ENCODE measurements around the gene CSNK2B. TPM values are rescaled to one million over a fixed set of nuclear protein-coding genes. Genes with fewer than 3 reads are reported as not detected.

CSNK2B gene
- total RNA-seq, 1 experiment from 2014 or later: 267 TPM

DNA sequence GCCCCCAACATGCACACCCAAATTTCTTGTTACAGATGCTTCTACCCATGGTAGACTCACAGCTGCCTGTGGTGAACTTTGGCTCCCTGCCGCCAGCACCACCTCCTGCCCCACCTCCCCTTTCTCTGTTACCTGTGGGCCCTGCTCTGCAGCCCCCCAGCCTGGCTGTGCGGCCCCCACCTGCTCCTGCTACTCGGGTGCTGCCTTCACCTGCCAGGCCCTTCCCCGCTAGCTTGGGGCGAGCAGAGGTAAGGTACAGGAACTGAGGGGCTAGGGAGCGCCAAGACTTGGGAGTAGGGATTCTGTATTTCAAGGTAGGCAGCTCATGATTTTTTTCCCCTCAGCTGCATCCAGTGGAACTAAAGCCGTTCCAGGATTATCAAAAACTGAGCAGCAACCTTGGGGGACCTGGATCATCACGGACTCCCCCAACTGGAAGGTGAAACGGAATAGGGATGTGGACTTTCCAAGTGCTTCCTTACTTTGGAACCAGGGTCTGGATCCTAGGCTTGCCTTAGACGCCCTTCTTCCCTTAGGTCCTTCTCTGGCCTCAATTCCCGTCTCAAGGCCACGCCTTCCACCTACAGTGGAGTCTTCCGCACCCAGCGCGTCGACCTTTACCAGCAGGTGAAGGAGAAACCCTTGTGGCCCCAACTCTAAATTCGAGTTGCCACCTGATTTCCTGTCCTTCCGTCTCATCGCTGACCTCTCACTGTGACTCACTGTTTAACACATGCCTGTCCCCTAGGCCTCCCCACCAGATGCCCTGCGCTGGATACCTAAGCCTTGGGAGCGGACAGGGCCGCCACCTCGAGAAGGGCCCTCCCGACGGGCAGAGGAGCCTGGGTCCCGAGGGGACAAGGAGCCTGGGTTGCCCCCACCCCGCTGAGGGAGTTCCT, 28.9 kb upstream of the CSNK2B start:
- no peaks in the 10 kb centered on the region for H3K9me3 ChIP-seq (ENCODE audit: low read length)
- H2AFZ ChIP-seq (ENCODE audit: low read length): no peak overlapping the region
- no peaks in the 10 kb centered on the region for H3K9me2 ChIP-seq (replicated peaks; ENCODE audit: low read length)
- ChIA-PET CTCF (no interaction called here), POLR2A (ENCODE audit: unreplicated experiment) (interaction anchor here (0.8 kb wide), 1 partner anchor 15 kb away, joined by 6 read pairs; no protein-coding TSS in a partner anchor)
- H3F3A ChIP-seq (ENCODE audit: low read length, unreplicated experiment): peaks cover 14% of the 10 kb centered on the region
- H3K79me2 ChIP-seq (ENCODE audit: low read length): no peaks in the 10 kb centered on the region
- intact Hi-C loops (cut with micrococcal nuclease): no loop called here
- no peak overlapping the region for H3K9ac ChIP-seq (ENCODE audit: low read length)
- no peak for TF ChIP-seq EZH2 (IDR thresholded peaks at IDR 0.05; ENCODE audit: low read length, unreplicated experiment)
- TF ChIP-seq, protein P1, sequence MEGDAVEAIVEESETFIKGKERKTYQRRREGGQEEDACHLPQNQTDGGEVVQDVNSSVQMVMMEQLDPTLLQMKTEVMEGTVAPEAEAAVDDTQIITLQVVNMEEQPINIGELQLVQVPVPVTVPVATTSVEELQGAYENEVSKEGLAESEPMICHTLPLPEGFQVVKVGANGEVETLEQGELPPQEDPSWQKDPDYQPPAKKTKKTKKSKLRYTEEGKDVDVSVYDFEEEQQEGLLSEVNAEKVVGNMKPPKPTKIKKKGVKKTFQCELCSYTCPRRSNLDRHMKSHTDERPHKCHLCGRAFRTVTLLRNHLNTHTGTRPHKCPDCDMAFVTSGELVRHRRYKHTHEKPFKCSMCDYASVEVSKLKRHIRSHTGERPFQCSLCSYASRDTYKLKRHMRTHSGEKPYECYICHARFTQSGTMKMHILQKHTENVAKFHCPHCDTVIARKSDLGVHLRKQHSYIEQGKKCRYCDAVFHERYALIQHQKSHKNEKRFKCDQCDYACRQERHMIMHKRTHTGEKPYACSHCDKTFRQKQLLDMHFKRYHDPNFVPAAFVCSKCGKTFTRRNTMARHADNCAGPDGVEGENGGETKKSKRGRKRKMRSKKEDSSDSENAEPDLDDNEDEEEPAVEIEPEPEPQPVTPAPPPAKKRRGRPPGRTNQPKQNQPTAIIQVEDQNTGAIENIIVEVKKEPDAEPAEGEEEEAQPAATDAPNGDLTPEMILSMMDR (conservative IDR thresholded peaks at IDR 0.05; ENCODE audit: low read depth, low read length): no peak
- TF ChIP-seq EZH2phosphoT487 (IDR thresholded peaks at IDR 0.05; ENCODE audit: borderline replicate concordance, low read length): no peak
- H3K27me3 ChIP-seq (ENCODE audit: low read length): no peaks in the 10 kb centered on the region
- no peak overlapping the region for H3K4me3 ChIP-seq (ENCODE audit: low read length)
- ATAC-seq (peak; percentile 10; the same call in 1 of the 2 replicates), DNase-seq (no peak)
- no peak overlapping the region for H3K27ac ChIP-seq (ENCODE audit: low read length)
- H3K4me2 ChIP-seq (ENCODE audit: low read length): no peak overlapping the region
- no TSS peak for BruUV-seq (replicated peaks)
- peaks cover 3% of the 10 kb centered on the region; the same call in 1 of the 2 replicates for H4K20me1 ChIP-seq (ENCODE audit: low read length)
- H3K36me3 ChIP-seq (ENCODE audit: low read depth, low read length): peaks cover 68% of the 10 kb centered on the region
- H3K4me1 ChIP-seq (ENCODE audit: insufficient read depth, low read length): no peaks in the 10 kb centered on the region

DNA sequence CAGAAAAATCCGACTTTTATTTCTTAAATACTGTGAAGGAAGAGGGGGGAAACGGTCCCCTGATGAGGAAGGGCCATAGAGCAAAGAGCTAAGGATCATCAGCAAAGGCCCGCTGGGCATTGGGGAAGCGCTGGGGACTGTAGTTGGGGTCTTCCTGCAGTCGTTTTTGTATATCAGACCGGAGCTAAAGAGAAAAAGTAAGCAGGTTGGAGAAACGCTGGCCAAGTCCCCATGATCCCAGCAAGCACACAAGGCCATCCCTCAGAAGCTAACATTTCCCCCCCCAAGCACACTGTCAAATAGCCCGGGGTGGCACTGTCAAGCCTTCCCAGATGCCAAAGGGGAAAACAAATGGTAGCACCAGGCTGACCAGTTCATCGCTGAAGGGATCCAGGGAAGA, 26.8 kb upstream of the CSNK2B start:
- DNase-seq: no peak
- H3K4me1 ChIP-seq (ENCODE audit: insufficient read depth, low read length): no peaks in the 10 kb centered on the region
- peak; percentile 21 for ATAC-seq
- no peak overlapping the region for H3K4me2 ChIP-seq (ENCODE audit: low read length)
- H4K20me1 ChIP-seq (ENCODE audit: low read length): peaks cover 2% of the 10 kb centered on the region; the same call in 1 of the 2 replicates
- no peaks in the 10 kb centered on the region for H3K27me3 ChIP-seq (ENCODE audit: low read length)
- intact Hi-C loops (cut with micrococcal nuclease): no loop called here
- BruUV-seq (replicated peaks): no TSS peak
- H3K36me3 ChIP-seq (ENCODE audit: low read depth, low read length): peaks cover 56% of the 10 kb centered on the region
- H3K9ac ChIP-seq (ENCODE audit: low read length): no peak overlapping the region
- no peaks in the 10 kb centered on the region for H3K79me2 ChIP-seq (ENCODE audit: low read length)
- no peak overlapping the region for H3K27ac ChIP-seq (ENCODE audit: low read length)
- ChIA-PET CTCF (no interaction called here), POLR2A (ENCODE audit: unreplicated experiment) (no interaction called here)
- H3K9me2 ChIP-seq (replicated peaks; ENCODE audit: low read length): no peaks in the 10 kb centered on the region
- H3K9me3 ChIP-seq (ENCODE audit: low read length): no peaks in the 10 kb centered on the region
- H3F3A ChIP-seq (ENCODE audit: low read length, unreplicated experiment): peaks cover 14% of the 10 kb centered on the region
- no peak overlapping the region for H2AFZ ChIP-seq (ENCODE audit: low read length)
- H3K4me3 ChIP-seq (ENCODE audit: low read length): no peak overlapping the region
- TF ChIP-seq EZH2 (IDR thresholded peaks at IDR 0.05; ENCODE audit: low read length, unreplicated experiment): no peak
- no peak for TF ChIP-seq EZH2phosphoT487 (IDR thresholded peaks at IDR 0.05; ENCODE audit: borderline replicate concordance, low read length)
- TF ChIP-seq, protein P1 (conservative IDR thresholded peaks at IDR 0.05; ENCODE audit: low read depth, low read length): no peak

DNA sequence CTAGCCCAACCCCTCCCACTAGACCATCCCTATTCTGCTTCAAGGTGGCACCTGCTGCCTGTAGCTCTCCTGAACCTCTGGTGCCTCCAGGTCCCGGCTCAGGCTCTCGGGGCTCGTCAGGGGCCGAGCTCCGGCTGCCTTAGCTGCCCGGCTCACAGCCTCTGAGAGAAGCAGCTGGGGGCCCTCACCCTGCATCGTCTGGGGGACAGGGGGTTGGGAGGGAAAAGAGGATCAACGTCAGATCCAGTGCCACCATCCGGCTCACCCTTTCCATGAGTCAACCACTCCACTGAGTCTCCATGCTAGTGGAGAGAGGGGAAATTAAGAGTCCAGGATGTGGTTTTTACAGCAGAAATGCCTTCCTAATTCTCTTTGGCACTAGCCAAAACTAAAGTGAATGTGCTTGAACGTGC, 26.4 kb upstream of the CSNK2B start:
- ATAC-seq (peak; percentile 29), DNase-seq (peak; percentile 17)
- Histone ChIP-seq H3K79me2 (ENCODE audit: low read length) (no peaks in the 10 kb centered on the region), H2AFZ (ENCODE audit: low read length) (no peak overlapping the region), H3K9ac (ENCODE audit: low read length) (no peak overlapping the region), H3K27ac (ENCODE audit: low read length) (no peak overlapping the region), H3K4me2 (ENCODE audit: low read length) (no peak overlapping the region), H3K4me3 (ENCODE audit: low read length) (no peak overlapping the region), H3K27me3 (ENCODE audit: low read length) (no peaks in the 10 kb centered on the region), H3K4me1 (ENCODE audit: insufficient read depth, low read length) (no peaks in the 10 kb centered on the region), H3F3A (ENCODE audit: low read length, unreplicated experiment) (peaks cover 14% of the 10 kb centered on the region), H4K20me1 (ENCODE audit: low read length) (no peaks in the 10 kb centered on the region), H3K9me3 (ENCODE audit: low read length) (no peaks in the 10 kb centered on the region), H3K9me2 (replicated peaks; ENCODE audit: low read length) (no peaks in the 10 kb centered on the region), H3K36me3 (ENCODE audit: low read depth, low read length) (peaks cover 52% of the 10 kb centered on the region)
- intact Hi-C loops (cut with micrococcal nuclease): no loop called here
- BruUV-seq (replicated peaks): no TSS peak
- TF ChIP-seq EZH2 (IDR thresholded peaks at IDR 0.05; ENCODE audit: low read length, unreplicated experiment): no peak
- TF ChIP-seq, protein P1 (conservative IDR thresholded peaks at IDR 0.05; ENCODE audit: low read depth, low read length): no peak
- no peak for TF ChIP-seq EZH2phosphoT487 (IDR thresholded peaks at IDR 0.05; ENCODE audit: borderline replicate concordance, low read length)
- CTCF ChIA-PET: no interaction called here
- POLR2A ChIA-PET (ENCODE audit: unreplicated experiment): no interaction called here
